H9 (cell line): Measurements from ENCODE around the gene NALCN. TPM values are rescaled to one million over a fixed set of nuclear protein-coding genes. Genes with fewer than 3 reads are reported as not detected.

ENCODE experiments used
- DNase-seq: peaks from one replicate; pipeline ENCODE4 v3.0.0-alpha.2; 2017
- H2AFZ ChIP-seq: one replicate; pipeline ENCODE4 v1.6.1; 2013; ENCODE audit warnings: mild to moderate bottlenecking, low read length, control low read depth, moderate library complexity
- H2AK5ac ChIP-seq: 2 replicates; pipeline ENCODE4 v1.6.1; 2013; ENCODE audit warnings: low read length, control low read depth, mixed read lengths; ENCODE audit not compliant: insufficient read length
- H2BK120ac ChIP-seq: one replicate; pipeline ENCODE4 v1.6.1; 2013; ENCODE audit warnings: low read depth, mild to moderate bottlenecking, low read length, control low read depth, inconsistent platforms; ENCODE audit not compliant: poor library complexity, severe bottlenecking
- H2BK12ac ChIP-seq: 2 replicates; pipeline ENCODE4 v1.6.1; 2013; ENCODE audit warnings: low read length, control low read depth, mixed read lengths, low read depth; ENCODE audit not compliant: insufficient read length
- H2BK15ac ChIP-seq: 2 replicates; pipeline ENCODE4 v1.6.1; 2013; ENCODE audit warnings: low read depth, low read length, control low read depth
- H2BK20ac ChIP-seq: one replicate; pipeline ENCODE4 v1.6.1; 2013; ENCODE audit warnings: low read depth, mild to moderate bottlenecking, low read length, control low read depth, inconsistent platforms; ENCODE audit not compliant: poor library complexity, severe bottlenecking
- H2BK5ac ChIP-seq: 2 replicates; pipeline ENCODE4 v1.6.1; 2013; ENCODE audit warnings: low read length, control low read depth, mixed read lengths; ENCODE audit not compliant: insufficient read length
- H3K14ac ChIP-seq: 2 replicates; pipeline ENCODE4 v1.6.1; 2013; ENCODE audit warnings: low read length, control low read depth; ENCODE audit not compliant: insufficient read depth
- H3K18ac ChIP-seq: 2 replicates; pipeline ENCODE4 v1.6.1; 2013; ENCODE audit warnings: low read depth, mild to moderate bottlenecking, mixed read lengths, low read length, control low read depth; ENCODE audit not compliant: insufficient read length
- H3K23ac ChIP-seq: 2 replicates; pipeline ENCODE4 v1.6.1; 2013; ENCODE audit warnings: low read length, control low read depth, mixed read lengths, low read depth; ENCODE audit not compliant: insufficient read length
- H3K23me2 ChIP-seq: 2 replicates; pipeline ENCODE4 v1.6.1; 2013; ENCODE audit warnings: low read depth, mild to moderate bottlenecking, mixed read lengths, low read length, control low read depth; ENCODE audit not compliant: insufficient read length, poor library complexity, severe bottlenecking
- H3K27ac ChIP-seq: 2 replicates; pipeline ENCODE4 v1.5.1; 2013; ENCODE audit warnings: low read length, control low read depth, mixed read lengths, low read depth; ENCODE audit not compliant: insufficient read length
- H3K27me3 ChIP-seq: 2 replicates; pipeline ENCODE4 v1.6.1; 2013; ENCODE audit warnings: low read length, control low read depth, inconsistent platforms; ENCODE audit not compliant: insufficient read depth
- H3K4ac ChIP-seq: 2 replicates; pipeline ENCODE4 v1.6.1; 2013; ENCODE audit warnings: low read depth, mild to moderate bottlenecking, control low read depth, inconsistent platforms, low read length, moderate library complexity
- H3K4me1 ChIP-seq: 2 replicates; pipeline ENCODE4 v1.6.1; 2013; ENCODE audit warnings: low read length, control low read depth, inconsistent platforms; ENCODE audit not compliant: insufficient read depth
- H3K4me2 ChIP-seq: 2 replicates; pipeline ENCODE4 v1.6.1; 2013; ENCODE audit warnings: low read length, control low read depth, mixed read lengths; ENCODE audit not compliant: insufficient read length, insufficient read depth
- H3K56ac ChIP-seq: 2 replicates; pipeline ENCODE4 v1.6.1; 2013; ENCODE audit warnings: low read depth, mild to moderate bottlenecking, mixed read lengths, low read length, control low read depth; ENCODE audit not compliant: insufficient read length
- H3K79me1 ChIP-seq: 2 replicates; pipeline ENCODE4 v1.6.1; 2013; ENCODE audit warnings: low read depth, mild to moderate bottlenecking, moderate library complexity, low read length, control low read depth, inconsistent platforms; ENCODE audit not compliant: insufficient read depth, poor library complexity, severe bottlenecking
- H3K79me2 ChIP-seq: 2 replicates; pipeline ENCODE4 v1.6.1; 2013; ENCODE audit warnings: low read length, control low read depth, inconsistent platforms; ENCODE audit not compliant: insufficient read depth
- H3K9ac ChIP-seq: 2 replicates; pipeline ENCODE4 v1.6.1; 2013; ENCODE audit warnings: low read length, control low read depth, mixed read lengths; ENCODE audit not compliant: insufficient read length; ENCODE audit errors: extremely low read depth
- H3K9me3 ChIP-seq: one replicate; pipeline ENCODE4 v1.6.1; 2013; ENCODE audit warnings: low read depth, low read length, inconsistent platforms; ENCODE audit not compliant: control insufficient read depth
- H3T11ph ChIP-seq: one replicate; pipeline ENCODE4 v1.6.1; 2013; ENCODE audit warnings: mild to moderate bottlenecking, low read length, control low read depth, inconsistent platforms
- H4K20me1 ChIP-seq: one replicate; pipeline ENCODE4 v1.6.1; 2013; ENCODE audit not compliant: control insufficient read depth, insufficient read length, insufficient read depth
- H4K5ac ChIP-seq: 2 replicates; pipeline ENCODE4 v1.6.1; 2013; ENCODE audit warnings: low read depth, mild to moderate bottlenecking, mixed read lengths, low read length, control low read depth; ENCODE audit not compliant: insufficient read length
- H4K8ac ChIP-seq: replicated peaks from 2 replicates; pipeline ENCODE4 v1.6.1; 2013; ENCODE audit warnings: low read length, control low read depth, mixed read lengths, low read depth; ENCODE audit not compliant: insufficient read length
- H4K91ac ChIP-seq: 2 replicates; pipeline ENCODE4 v1.6.1; 2013; ENCODE audit warnings: low read depth, mild to moderate bottlenecking, moderate library complexity, mixed read lengths, low read length, control low read depth; ENCODE audit not compliant: insufficient read length
- H3K27ac Mint-ChIP-seq, 3 experiments: 2 replicates in 2 of 3; 3 replicates in 1 of 3; pipeline ENCODE4 v1.8.0; 2020 to 2021; ENCODE audit warnings: mixed read lengths in 3 of 3, mild to moderate bottlenecking in 1 of 3, moderate library complexity in 1 of 3
- H3K27me3 Mint-ChIP-seq: 2 replicates; pipeline ENCODE4 v1.8.0; 2021; ENCODE audit warnings: low read depth, mild to moderate bottlenecking, moderate library complexity, mixed read lengths
- H3K36me3 Mint-ChIP-seq, 3 experiments: 2 replicates in 2 of 3; 3 replicates in 1 of 3; pipeline ENCODE4 v1.8.0; 2020 to 2021; ENCODE audit warnings: low read depth in 3 of 3, mixed read lengths in 3 of 3; ENCODE audit not compliant: insufficient read depth in 1 of 3
- H3K4me1 Mint-ChIP-seq, 2 experiments: 2 replicates each; pipeline ENCODE4 v1.8.0; 2020; ENCODE audit warnings: mixed read lengths in 2 of 2
- H3K4me3 Mint-ChIP-seq, 2 experiments: 2 replicates in 1 of 2; 3 replicates in 1 of 2; pipeline ENCODE4 v1.8.0; 2020 to 2021; ENCODE audit warnings: mild to moderate bottlenecking in 2 of 2, mixed read lengths in 2 of 2, moderate library complexity in 1 of 2
- H3K9me3 Mint-ChIP-seq, 2 experiments: 2 replicates in 1 of 2; 3 replicates in 1 of 2; pipeline ENCODE4 v1.8.0; 2020; ENCODE audit warnings: mild to moderate bottlenecking in 2 of 2, mixed read lengths in 2 of 2, moderate library complexity in 1 of 2
- WGBS: extraction: QIAGEN DNeasy Blood & Tissue Kit; methylation state at CpG from one replicate; pipeline ENCODE4 v1.1.7; 2013; ENCODE audit warnings: missing lambda C conversion rate, low lambda C conversion rate, mixed read lengths; ENCODE audit not compliant: insufficient read length; ENCODE audit errors: extremely low coverage; 5-methylcytosine and 5-hydroxymethylcytosine counted together
- total RNA-seq: library from RNA; stranded (reverse); gene quantifications from 2 replicates; pipeline ENCODE4 v1.2.1, GENCODE V29; 2021
- TF ChIP-seq, protein P1 (sequence below): fragments of 200-600 bp; sonication (generic); conservative IDR thresholded peaks from 3 replicates; pipeline ENCODE4 v1.8.0; 2021; ENCODE audit warnings: antibody characterized with exemption, mild to moderate bottlenecking

Gene NALCN
- total RNA-seq, 1 experiment from 2014 or later: 0.09 TPM

DNA sequence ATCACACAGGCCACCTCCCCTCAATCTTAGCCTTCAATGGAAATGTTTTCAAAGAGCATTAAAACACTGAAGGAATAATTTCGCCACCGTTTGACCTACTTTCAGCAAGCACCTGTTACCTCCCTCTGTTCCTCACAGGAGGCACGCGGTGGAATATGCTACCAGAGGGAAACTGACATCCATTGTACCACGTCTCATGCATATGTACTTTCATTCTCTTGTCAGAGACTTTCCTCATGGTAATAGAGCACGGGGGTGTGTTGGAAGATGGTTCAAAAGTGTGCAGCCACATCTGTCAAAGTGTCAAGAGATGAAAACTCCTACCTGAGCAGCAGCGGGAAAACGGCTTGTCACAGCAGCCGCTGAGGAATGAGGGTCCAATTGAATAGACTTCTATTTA is 143.4 kb downstream of the NALCN start:
- Mint-ChIP-seq H3K4me1 (peaks cover 6 to 12% of the 10 kb centered on the region in 2 experiments), H3K27me3 (no peaks in the 10 kb centered on the region), H3K27ac (no peak overlapping the region), H3K36me3 (no peaks in the 10 kb centered on the region), H3K4me3 (no peak overlapping the region), H3K9me3 (no peaks in the 10 kb centered on the region)
- Histone ChIP-seq H3K18ac (no peak overlapping the region), H2BK12ac (no peak overlapping the region), H2AK5ac (no peak overlapping the region), H3K79me1 (no peaks in the 10 kb centered on the region), H3K27ac (no peak overlapping the region), H3K23me2 (no peaks in the 10 kb centered on the region), H3K9ac (no peak overlapping the region), H4K20me1 (no peaks in the 10 kb centered on the region), H3K4me1 (peaks cover 7% of the 10 kb centered on the region; the same call in 1 of the 2 replicates), H2BK15ac (no peak overlapping the region), H4K91ac (no peak overlapping the region), H2AFZ (no peak overlapping the region), H3K14ac (no peak overlapping the region), H3K4ac (no peak overlapping the region), H2BK20ac (no peak overlapping the region), H3K9me3 (no peaks in the 10 kb centered on the region), H3K56ac (no peak overlapping the region), H2BK5ac (no peak overlapping the region), H2BK120ac (no peak overlapping the region), H3K4me2 (no peak overlapping the region), H3T11ph (no peak overlapping the region), H3K27me3 (no peaks in the 10 kb centered on the region), H4K8ac (no peak overlapping the region), H4K5ac (no peak overlapping the region), H3K23ac (no peak overlapping the region), H3K79me2 (no peaks in the 10 kb centered on the region)
- TF ChIP-seq, protein P1, sequence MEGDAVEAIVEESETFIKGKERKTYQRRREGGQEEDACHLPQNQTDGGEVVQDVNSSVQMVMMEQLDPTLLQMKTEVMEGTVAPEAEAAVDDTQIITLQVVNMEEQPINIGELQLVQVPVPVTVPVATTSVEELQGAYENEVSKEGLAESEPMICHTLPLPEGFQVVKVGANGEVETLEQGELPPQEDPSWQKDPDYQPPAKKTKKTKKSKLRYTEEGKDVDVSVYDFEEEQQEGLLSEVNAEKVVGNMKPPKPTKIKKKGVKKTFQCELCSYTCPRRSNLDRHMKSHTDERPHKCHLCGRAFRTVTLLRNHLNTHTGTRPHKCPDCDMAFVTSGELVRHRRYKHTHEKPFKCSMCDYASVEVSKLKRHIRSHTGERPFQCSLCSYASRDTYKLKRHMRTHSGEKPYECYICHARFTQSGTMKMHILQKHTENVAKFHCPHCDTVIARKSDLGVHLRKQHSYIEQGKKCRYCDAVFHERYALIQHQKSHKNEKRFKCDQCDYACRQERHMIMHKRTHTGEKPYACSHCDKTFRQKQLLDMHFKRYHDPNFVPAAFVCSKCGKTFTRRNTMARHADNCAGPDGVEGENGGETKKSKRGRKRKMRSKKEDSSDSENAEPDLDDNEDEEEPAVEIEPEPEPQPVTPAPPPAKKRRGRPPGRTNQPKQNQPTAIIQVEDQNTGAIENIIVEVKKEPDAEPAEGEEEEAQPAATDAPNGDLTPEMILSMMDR: no peak
- no peak for DNase-seq
- no CpG with 5 or more reads among the region's 9 CpGs for WGBS
